Stimulated activated CD8-positive, alpha-beta memory T cell treated with anti-CD3 and anti-CD28 coated beads, Interleukin-15, amount 100 ng/mL, for 4 hours (primary cell): ENCODE measurements around the gene COX10.
A peak's percentile ranks its signal among the peaks of the same experiment; 100 is the strongest.
"Not testable (repeated sequence)": the region's sequence is repeated elsewhere in the genome, so short reads cannot be mapped to it uniquely, and the experiment has no call there.

Experiments
- DNase-seq, 2 donors: peaks; one replicate each; pipeline ENCODE4 v3.0.0-alpha.2; 2020; ENCODE audit warnings: low read depth in 2 of 2

The COX10 gene

DNA sequence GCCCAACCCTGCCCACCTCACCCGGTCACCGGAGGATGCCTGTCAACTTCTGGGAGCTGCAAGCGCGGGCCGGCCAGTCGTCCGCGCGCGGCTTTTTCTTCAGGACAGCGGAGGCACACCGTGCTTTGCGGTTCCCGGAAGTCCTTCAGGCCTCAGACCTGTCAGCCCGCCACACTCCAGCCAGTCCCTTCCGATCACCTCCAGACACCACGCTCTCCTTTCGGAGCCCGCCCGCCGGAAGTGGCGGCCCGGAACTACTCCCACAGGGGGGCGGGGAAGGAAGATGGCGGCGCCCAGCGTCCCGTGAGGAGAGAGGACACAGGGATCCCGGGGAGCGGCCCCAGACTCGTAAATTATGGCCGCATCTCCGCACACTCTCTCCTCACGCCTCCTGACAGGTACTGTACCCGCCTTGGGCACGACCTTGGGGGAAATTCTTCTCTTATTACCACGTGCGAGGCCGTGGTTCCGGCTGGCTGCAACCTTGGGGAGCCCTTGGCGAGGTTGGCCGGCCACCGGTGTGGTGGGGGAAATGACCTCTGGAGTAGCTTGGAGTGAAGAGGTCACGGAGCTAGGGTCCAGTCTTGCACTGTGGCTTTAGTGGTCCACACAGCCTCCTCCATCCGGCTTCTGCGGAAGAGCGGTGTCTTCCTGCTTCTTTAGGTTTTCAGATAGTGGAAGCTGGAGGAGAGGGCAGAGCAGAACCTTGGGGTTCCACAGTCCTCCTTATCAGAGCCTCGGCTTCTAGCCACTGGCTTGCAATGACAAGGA is at the start of gene COX10:
Gene COX10, plus strand, starts transcription at position 254 of the 771 bp plus-strand sequence. Its CDS starts 102 bp downstream, at position 356.
- DNase-seq: peak; percentile 68 to 71

DNA sequence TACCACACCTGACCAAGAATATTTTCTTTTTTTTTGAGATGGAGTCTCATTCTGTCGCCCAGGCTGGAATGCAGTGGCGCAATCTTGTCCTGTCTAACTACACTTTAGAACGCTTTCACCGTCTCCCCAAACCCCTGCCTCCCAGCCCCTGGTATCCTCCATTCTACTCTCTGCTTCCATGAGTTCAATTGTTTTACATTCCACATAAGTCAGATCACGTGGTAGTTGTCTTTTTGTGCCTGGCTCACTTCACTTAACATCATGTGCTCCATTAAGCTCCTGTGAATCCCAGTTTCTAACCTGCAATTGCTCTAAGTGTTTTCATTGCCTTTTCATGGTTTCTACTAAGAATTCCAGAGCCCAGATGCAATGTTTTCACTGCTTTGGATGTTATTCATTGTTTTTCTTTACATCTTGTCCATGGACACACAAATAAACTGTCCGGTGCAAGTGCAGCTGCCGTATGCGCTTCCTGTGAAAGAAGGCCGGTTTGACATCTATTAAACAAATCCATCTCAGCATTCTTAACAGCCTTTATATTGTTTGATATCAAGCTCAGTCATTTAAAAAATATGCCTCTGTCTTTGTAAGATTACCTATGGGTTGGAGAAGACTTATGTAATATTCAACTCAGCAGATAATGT is 47.5 kb upstream of the COX10 start:
- not testable (repeated sequence) for DNase-seq

DNA sequence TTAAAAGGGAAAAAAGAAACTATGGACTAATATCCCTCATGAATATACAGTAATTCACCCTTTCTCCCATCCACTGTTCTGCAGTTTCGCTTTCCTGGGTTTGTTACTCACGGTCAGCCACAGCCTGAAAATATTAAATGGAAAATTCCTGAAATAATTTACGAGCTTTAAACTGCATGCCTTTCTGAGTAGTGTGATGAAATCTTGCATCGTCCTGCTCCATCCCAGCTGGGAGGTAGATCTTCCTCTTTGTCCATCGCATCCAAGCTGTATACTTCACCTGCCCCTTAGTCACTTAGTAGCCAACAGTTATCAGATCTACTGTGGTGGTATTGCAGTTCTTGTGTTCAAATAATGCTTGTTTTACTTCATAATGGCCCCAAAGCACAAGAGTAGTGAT is 39.5 kb upstream of the COX10 start:
- not testable (repeated sequence) for DNase-seq

DNA sequence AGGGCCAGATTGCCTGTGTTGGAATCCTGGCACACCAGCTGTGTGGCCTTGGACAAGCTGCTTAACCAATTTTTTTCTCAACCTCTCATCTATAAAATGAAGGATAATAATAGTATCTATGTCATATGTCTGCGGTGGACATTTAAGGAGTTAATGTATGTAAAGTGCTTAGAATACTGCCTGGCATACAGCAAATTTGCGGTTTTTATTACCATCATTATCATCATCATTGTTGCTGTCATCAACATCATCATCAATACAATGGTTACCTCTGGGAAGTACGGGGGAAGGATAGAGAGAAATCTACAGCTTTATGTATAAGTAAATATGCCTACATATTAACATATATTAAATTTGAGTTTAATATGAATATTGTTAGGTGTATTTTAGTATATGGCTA is 37.1 kb upstream of the COX10 start:
- DNase-seq: no peak

DNA sequence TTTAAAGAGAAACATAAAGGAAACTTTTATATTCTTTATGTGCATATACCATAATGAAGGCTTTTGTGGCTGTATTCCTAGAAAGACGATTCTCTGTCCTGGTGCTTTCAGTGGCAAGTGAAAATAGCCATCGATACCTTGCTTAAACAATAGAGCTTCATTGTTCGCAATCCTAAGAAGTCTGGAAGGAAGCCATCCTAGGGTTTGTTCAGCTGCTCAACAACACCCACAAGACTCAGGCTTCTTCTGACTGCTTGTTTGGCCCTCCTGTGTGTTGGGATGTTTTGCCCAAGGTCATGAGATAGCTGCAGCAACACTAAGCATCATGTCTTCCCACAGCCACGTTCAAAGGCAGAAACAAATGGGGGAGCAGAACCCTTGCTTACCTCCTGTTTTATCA is 36.1 kb upstream of the COX10 start:
- DNase-seq: no peak

DNA sequence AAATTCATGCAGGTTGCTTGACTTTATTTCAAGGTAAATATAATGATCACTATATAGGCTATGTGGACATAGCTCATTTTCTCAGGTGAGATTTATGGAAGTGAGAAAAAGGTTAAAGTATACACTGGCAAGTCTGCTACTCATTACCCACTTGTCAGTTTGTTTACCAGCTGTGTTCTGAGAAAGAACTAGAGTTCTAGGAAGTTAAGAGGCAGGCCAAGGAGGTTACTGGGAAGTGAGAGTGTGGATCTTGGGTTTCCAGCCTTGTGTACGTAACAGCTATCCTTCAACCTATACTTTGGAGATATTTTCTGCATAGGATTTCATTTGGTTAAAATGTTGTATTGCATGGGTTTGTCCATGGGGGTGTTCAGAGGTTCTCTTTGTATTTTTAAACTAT is 31.9 kb upstream of the COX10 start:
- DNase-seq: no peak

DNA sequence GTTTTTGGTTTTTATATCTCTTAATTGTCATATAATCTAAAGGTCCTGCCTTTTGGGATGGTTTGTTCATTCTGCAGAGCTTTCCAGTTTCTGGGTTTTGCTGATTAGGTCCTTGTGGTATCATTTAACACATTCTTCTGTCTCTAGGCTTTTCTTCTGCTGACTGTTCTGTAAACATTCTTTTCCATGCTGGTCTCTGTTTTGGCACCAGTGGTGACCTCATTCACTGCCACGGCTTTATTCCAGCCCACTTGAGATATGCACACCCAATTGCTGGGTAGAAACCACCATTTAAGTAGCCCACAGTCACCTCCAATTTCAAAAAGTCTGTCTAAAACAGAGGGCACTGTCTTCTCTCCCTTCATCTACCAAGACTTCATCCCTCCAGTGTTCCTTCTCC is 31.1 kb upstream of the COX10 start:
- no peak for DNase-seq

DNA sequence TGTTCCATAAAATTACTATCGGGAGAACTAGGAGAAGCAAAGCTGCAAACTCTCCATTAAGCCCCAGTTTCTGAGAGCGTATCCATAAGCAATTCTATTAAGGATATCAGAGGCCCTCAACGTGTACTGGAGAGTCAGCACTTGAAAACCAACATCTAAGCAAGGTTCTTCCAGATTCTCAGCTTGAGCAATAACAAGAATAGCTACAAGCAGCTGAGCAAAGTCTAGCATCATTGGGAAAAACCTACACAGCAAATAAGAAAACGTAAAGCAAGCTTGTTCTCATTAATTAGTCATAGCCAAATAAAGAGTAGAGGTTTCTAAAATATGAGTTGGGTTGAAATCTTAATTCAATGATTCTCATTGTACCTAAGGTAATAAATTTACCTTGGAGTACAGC is 26.9 kb upstream of the COX10 start:
- no peak for DNase-seq

DNA sequence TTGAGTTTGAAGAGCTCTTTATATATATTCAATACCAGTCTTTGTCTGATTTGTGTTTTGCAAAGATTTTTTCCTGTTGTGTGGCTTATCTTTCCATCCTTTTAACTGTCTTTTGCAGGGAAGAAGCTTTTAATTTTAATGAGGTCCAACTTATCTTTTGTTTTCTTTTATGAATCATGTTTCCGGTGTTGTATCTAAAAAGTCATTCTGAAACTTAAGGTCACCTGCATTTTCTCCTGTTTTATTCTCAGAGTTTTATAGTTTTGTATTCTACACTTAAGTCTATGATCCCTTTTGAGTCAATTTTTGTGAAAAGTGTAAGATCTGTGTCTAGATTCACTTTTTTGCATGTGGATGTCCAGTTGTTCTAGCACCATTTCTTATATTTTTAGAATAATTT is 24.6 kb upstream of the COX10 start:
- no peak for DNase-seq

DNA sequence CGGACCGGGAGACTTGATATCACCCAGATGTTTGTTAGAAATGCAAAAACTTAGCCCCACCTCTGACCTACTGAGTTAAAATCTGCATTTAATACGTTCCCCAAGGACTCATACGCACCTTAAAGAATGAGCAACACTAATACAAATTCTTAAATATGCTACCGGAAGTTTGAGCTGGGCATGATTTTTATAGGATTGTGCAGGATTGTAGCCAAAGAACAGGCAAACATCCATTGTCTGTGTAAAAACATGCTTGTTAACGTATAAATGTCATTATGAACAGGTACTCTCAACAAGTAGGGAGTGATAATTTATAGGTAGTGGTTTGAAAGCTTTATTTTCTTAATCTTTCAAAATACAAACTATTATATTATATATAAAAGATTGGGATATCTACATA is 22.3 kb upstream of the COX10 start:
- no peak for DNase-seq

DNA sequence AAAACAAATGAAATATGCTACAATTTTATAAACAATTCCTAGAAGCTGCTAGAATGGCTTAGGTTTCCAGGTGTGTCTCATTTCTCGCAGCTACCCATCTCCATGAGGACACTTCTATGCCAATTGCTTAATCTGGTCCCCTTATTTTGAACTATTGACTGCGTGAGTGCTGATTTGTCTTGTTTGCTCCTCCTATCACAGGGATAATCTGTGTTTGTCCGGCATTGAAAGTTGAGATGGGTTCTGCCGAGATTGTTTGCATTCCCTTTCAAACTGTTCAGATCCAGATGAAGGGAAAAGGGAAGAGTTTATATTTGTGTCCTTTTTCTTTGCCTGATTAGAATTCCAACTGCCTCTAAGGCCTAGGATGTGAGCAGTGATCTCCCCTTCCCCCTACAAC is 21.7 kb upstream of the COX10 start:
- DNase-seq: no peak

DNA sequence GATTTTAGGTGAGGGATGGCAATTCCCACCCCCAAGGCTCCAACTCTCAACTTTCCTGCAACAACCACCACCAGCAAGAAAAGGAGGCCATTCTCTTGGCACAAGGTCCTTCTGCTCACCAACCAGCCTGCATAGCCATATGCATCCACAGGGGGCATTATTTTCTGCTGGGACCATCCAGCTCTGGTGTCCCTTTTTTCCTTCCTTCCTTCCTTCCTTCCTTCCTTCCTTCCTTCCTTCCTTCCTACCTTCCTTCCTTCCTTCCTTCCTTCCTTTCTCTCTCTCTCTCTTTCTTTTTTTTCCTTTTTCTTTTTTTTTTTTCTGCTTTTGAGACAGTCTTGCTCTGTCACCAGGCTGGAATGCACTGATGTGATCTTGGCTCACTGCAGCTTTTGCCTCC is 21.1 kb upstream of the COX10 start:
- no peak for DNase-seq

DNA sequence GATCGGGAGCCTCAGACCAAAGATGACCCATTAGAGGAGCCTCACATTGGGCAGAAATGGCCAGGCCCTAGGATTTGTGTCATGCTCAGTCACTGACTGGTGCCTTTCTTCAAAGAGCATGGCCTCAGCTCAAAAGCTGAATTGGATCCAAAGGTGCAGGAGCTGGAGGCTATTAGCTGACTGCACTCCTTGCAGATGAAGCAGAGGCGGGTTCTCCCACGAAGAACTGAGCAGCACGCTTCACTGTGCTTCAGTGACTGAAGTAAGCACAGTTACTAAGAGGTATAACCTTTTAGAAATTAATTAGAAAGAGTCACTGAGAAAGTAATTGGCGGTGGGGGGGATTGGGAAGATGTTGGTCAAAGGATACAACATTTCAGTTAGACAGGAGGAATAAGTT is 18.7 kb upstream of the COX10 start:
- no peak for DNase-seq

DNA sequence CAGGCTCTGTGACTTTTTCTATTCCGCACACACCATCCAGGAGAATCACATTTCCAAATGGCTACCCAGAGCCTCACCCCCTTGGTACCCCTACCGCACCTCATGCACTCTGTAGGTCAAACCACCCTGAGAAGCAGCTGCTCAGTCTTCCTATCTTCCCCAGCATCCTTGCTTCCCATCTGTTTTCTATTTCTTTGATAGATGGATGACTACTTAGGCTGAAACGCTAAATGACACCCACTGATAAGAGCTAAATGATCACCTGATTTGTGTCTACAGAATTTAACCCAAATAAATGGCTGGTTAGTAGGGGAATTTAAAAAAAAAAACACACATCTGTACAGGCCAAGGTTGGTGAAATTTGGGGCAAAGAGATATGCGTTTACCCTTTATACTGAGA is 17.6 kb upstream of the COX10 start:
- DNase-seq: no peak

DNA sequence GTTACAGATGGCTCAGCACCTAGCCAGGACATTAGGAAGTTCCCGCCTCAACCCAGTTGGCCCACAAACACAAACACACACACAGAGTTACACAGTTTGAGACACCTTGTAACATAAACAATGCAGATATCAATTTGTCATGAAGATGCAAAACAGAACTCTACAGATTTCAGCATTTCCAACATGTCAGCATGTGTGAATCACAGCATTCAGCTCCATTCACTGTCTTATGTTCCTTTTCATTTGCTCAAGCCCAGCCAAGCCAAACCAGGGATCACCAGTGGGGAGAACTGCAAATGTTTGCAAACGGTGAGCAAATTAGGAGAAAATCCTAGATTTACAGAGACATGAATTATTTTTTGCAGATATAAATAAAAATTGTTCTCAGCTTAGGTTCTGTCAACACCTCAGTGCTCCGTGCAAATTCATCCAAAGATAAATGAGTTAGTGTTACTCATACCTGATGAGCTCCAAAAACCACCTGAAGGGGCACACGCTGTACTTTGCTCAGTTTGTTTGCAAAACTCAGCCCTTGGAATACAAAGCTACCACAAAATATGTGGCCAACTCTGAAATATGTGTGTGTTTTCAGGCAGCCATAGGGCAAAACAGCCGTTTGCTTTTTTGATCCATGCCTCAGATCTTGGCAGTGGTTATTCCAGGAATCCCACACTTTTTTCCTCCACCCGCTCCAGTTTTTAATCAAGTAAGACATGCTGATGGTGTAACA is 16.3 kb upstream of the COX10 start:
- no peak for DNase-seq

DNA sequence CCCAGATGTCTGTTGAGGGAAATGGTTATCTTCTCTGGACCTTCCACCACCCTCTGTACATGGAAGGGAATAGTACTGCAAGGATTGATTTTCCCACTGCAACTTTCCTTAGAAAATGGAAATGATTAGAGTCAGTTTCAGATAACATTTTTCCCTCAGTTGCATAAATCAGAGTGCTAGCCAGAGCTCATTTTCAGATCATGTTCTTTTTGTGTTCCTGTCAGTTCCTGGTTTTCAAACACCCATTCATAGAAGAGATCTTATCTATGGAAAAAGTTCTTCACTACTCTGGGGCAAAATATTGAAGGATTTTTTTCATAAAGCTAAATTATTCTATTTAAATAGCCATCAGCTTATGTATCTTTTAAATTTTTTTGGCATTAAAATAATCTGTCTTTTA is 11.7 kb upstream of the COX10 start:
- DNase-seq: no peak

DNA sequence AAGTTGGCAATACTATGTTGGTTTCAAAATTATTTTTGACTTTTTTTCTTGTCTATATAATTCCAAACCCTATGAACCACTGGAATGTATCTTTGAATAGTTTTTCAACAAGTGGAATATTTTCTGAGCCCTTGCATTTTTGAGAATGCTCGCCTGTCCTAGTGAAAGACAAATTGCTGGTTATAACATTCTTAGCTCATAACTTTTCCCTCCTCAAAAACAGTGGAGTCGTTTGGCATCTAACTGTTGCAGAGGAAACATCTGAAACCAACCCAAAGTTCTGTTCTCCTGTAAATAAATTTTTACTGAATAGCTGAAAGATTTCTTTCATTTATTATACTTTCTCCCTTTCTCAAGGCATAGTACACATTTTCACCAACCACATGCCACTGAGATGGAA is 11.3 kb upstream of the COX10 start:
- DNase-seq: no peak

DNA sequence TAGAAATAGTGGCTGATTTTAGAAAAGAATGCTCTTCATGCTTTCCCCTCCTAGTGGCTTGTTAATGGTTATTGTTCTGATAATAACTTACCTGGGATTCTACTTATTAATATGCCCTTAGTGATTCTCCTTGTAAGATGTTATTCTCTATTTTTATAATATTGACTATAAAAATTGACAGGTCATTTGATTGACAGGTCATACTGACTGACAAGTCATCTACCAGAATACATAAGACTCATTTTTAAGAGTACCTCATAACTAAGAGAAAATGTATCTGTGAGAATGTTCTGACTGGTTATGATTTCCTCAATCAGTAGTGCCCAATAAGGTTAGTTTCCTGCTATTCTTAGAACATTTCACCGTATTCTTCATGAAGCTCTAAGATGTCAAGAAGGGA is 8.6 kb upstream of the COX10 start:
- DNase-seq: no peak

DNA sequence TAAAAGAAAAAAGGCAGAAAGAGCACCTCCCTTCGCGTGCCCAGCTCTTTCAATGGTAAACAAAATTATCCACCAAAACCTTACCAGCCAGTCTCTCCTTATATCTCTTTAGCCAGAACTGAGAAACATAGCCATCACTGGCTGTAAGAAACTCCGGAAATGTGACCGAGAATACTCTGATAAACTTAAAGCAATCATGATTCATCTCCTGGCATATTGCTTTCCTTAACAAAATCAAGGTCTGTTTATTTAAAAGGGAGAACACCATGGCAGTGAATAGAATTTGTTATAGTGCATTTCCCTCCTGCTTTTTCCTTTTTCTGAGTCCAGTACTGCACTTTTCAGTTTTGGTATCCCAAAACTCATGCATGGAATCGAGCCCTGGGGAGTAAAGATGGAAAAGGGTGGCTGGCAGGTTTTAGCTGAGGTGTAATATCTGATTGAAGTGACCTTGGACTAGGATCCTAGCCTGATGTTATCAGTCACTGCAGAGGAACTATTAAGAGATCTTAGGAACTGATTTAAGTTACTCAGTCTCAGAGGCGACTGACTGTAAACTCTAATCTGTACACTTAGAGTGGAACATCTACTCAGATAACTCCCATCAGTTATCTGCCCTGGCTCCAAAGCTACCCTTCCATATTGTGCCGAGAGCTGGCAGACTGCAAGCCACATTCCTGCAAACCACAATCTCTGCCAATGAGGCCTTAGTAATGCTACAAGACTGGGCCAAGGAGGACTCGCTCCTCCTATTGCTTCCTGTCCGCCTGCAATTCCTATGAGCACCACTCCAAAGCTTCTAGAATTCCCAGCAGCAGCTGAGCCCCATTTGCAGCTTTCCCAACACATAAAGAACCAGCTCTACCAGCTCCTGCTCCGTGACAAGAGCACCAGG is 7.4 kb upstream of the COX10 start:
- DNase-seq: no peak

DNA sequence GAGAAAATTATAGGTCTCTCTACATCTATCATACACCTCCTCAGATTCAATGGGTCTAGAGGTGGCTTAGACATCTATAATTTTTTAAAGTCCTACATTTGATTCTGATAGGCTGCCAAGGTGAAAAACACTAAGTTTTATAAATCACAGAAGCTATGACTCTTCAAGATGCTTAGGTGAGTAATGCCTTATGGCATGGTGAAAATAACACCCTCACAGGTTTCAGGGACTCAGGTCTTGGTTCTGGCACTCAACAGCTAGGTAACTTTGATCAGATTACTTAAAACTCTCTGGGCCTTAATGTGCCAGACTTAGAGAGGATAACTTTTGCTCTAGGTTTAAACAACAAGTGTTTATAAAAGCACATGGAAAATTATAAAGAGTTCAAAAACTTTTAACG is 2.0 kb upstream of the COX10 start:
- DNase-seq: no peak

DNA sequence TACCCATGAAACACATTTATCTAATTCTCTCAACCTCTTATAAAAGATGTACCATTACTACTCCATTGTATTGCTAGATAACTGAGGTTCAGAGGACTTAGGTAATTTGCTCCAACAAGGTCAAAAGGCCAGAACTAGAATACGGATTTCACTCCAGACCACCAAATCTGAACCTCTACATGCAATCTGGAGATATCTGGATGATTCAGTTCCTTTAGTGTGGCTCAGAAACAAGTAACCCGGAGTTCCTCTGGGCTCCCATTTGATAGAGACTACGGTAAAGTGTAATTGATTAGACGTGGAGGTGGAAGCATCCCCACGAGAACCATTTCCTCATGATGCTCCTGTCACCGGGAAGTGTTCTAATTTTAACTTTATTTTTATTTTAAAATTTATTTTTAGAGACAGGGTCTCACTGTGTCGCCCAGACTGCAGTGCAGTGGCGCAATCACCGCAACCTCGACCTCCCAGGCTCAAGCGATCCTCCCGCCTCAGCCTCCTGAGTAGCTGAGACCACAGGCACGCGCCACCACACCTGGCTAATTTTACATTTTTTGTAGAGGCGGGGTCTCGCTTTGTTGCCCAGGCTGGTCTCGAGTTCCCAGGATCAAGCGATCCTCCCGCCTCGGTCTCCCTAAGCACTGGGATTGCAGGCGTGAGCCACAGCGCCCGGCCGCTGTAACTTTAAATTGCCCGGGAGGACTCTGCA is 608 bp upstream of the COX10 start:
- no peak for DNase-seq
